ENCODE results near the gene TMEM17.

TMEM17 gene

GRCh38 chr2:62498739-62499138 is 7.3 kb downstream of the TMEM17 start:
- Histone ChIP-seq H3K27ac (ENCODE audit: low read depth, low read length) (no peak overlapping the region), H4K20me1 (ENCODE audit: low read depth, low read length) (no peaks in the 10 kb centered on the region), H3K4me2 (ENCODE audit: low read depth, low read length, poor library complexity, severe bottlenecking) (no peak overlapping the region), H2AFZ (ENCODE audit: low read depth, low read length, severe bottlenecking) (no peak overlapping the region), H3K27me3 (ENCODE audit: low read length) (no peaks in the 10 kb centered on the region), H3K79me2 (ENCODE audit: insufficient read depth, low read length) (no peaks in the 10 kb centered on the region), H3K4me3 (ENCODE audit: insufficient read depth, low read length, poor library complexity, severe bottlenecking) (no peak overlapping the region), H3K9ac (ENCODE audit: low read length) (no peak overlapping the region), H3K36me3 (ENCODE audit: low read length) (no peaks in the 10 kb centered on the region), H3K9me3 (ENCODE audit: insufficient read depth, low read length) (no peaks in the 10 kb centered on the region), H3K9me2 (replicated peaks; ENCODE audit: insufficient read depth, low read length) (no peaks in the 10 kb centered on the region), H3F3A (ENCODE audit: insufficient read depth) (no peaks in the 10 kb centered on the region)
- TF ChIP-seq EZH2phosphoT487 (conservative IDR thresholded peaks at IDR 0.05; ENCODE audit: low read length), result no peak
- no peak for TF ChIP-seq CTCF (IDR thresholded peaks at IDR 0.05; ENCODE audit: insufficient read depth, low read length, poor library complexity, severe bottlenecking)

DNA sequence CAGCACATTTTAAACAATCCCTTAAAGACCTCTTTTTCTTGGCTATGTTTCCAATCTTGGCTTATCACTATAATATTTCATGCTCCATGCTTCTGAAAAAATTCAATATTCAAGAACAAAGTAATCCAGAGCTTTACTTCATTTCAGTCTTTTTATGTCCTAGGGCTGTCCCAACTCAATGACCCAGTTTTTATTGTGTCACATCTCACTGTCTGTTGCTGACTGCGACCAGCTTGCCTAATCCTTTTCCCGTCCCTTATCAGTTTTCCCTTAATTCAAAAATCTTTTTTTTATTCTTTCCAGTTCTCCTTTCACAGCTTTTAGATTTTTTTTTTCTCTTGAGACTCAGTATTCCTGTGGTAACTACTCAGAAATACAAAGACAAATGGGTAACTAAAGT is 10.2 kb downstream of the TMEM17 start:
- Histone ChIP-seq H3K9me2 (replicated peaks; ENCODE audit: insufficient read depth, low read length) (no peaks in the 10 kb centered on the region), H3K27ac (ENCODE audit: low read depth, low read length) (no peak overlapping the region), H4K20me1 (ENCODE audit: low read depth, low read length) (no peaks in the 10 kb centered on the region), H3K79me2 (ENCODE audit: insufficient read depth, low read length) (no peaks in the 10 kb centered on the region), H3K9me3 (ENCODE audit: insufficient read depth, low read length) (no peaks in the 10 kb centered on the region), H3K4me3 (ENCODE audit: insufficient read depth, low read length, poor library complexity, severe bottlenecking) (no peak overlapping the region), H3K36me3 (ENCODE audit: low read length) (no peaks in the 10 kb centered on the region), H3K27me3 (ENCODE audit: low read length) (no peaks in the 10 kb centered on the region), H2AFZ (ENCODE audit: low read depth, low read length, severe bottlenecking) (no peak overlapping the region), H3K9ac (ENCODE audit: low read length) (no peak overlapping the region), H3K4me2 (ENCODE audit: low read depth, low read length, poor library complexity, severe bottlenecking) (no peak overlapping the region), H3F3A (ENCODE audit: insufficient read depth) (no peaks in the 10 kb centered on the region)
- TF ChIP-seq CTCF (IDR thresholded peaks at IDR 0.05; ENCODE audit: insufficient read depth, low read length, poor library complexity, severe bottlenecking) (no peak), EZH2phosphoT487 (conservative IDR thresholded peaks at IDR 0.05; ENCODE audit: low read length) (no peak)

- no peak overlapping the region for H3K4me2 ChIP-seq (ENCODE audit: low read depth, low read length, poor library complexity, severe bottlenecking)
- no peak overlapping the region for H3K4me3 ChIP-seq (ENCODE audit: insufficient read depth, low read length, poor library complexity, severe bottlenecking)
- H3K27me3 ChIP-seq (ENCODE audit: low read length), result no peaks in the 10 kb centered on the region
- H3F3A ChIP-seq (ENCODE audit: insufficient read depth), result no peaks in the 10 kb centered on the region
- no peaks in the 10 kb centered on the region for H3K36me3 ChIP-seq (ENCODE audit: low read length)
- TF ChIP-seq CTCF (IDR thresholded peaks at IDR 0.05; ENCODE audit: insufficient read depth, low read length, poor library complexity, severe bottlenecking), result no peak
- no peak for TF ChIP-seq EZH2phosphoT487 (conservative IDR thresholded peaks at IDR 0.05; ENCODE audit: low read length)
- no peak overlapping the region for H2AFZ ChIP-seq (ENCODE audit: low read depth, low read length, severe bottlenecking)
- no peaks in the 10 kb centered on the region for H3K79me2 ChIP-seq (ENCODE audit: insufficient read depth, low read length)
- H3K9ac ChIP-seq (ENCODE audit: low read length), result no peak overlapping the region
- no peaks in the 10 kb centered on the region for H3K9me3 ChIP-seq (ENCODE audit: insufficient read depth, low read length)
- H3K9me2 ChIP-seq (replicated peaks; ENCODE audit: insufficient read depth, low read length), result no peaks in the 10 kb centered on the region
- no peaks in the 10 kb centered on the region for H4K20me1 ChIP-seq (ENCODE audit: low read depth, low read length)
- H3K27ac ChIP-seq (ENCODE audit: low read depth, low read length), result no peak overlapping the region
Observed at GRCh38 chr2:62492048-62492447, 13.9 kb downstream of the TMEM17 start.

- no peak overlapping the region for H3K4me3 ChIP-seq (ENCODE audit: insufficient read depth, low read length, poor library complexity, severe bottlenecking)
- no peak overlapping the region for H3K9ac ChIP-seq (ENCODE audit: low read length)
- H3K9me2 ChIP-seq (replicated peaks; ENCODE audit: insufficient read depth, low read length), result no peaks in the 10 kb centered on the region
- no peak overlapping the region for H3K27ac ChIP-seq (ENCODE audit: low read depth, low read length)
- no peaks in the 10 kb centered on the region for H3K27me3 ChIP-seq (ENCODE audit: low read length)
- no peaks in the 10 kb centered on the region for H3K36me3 ChIP-seq (ENCODE audit: low read length)
- no peak overlapping the region for H2AFZ ChIP-seq (ENCODE audit: low read depth, low read length, severe bottlenecking)
- H3K4me2 ChIP-seq (ENCODE audit: low read depth, low read length, poor library complexity, severe bottlenecking), result no peak overlapping the region
- no peaks in the 10 kb centered on the region for H3F3A ChIP-seq (ENCODE audit: insufficient read depth)
- no peaks in the 10 kb centered on the region for H3K79me2 ChIP-seq (ENCODE audit: insufficient read depth, low read length)
- H4K20me1 ChIP-seq (ENCODE audit: low read depth, low read length), result no peaks in the 10 kb centered on the region
- TF ChIP-seq CTCF (IDR thresholded peaks at IDR 0.05; ENCODE audit: insufficient read depth, low read length, poor library complexity, severe bottlenecking), result no peak
- no peaks in the 10 kb centered on the region for H3K9me3 ChIP-seq (ENCODE audit: insufficient read depth, low read length)
Observed at GRCh38 chr2:62489702-62490101, 16.3 kb downstream of the TMEM17 start.

Measured in SU-DHL-6 (cell line).